ENCODE measurements around the gene CXCR4.

GRCh38 chr2:136151021-136151971 is 33.3 kb upstream of the CXCR4 start:
- TF ChIP-seq CTCF (IDR thresholded peaks at IDR 0.05) (no peak), POLR2A (IDR thresholded peaks at IDR 0.05) (no peak)

Data from testis (tissue), 2 donors.